ENCODE measurements around the gene TBC1D23.
"Not testable (repeated sequence)": the region's sequence is repeated elsewhere in the genome, so short reads cannot be mapped to it uniquely, and the experiment has no call there.

TBC1D23 gene

GRCh38 chr3:100256731-100257151, 4.1 kb upstream of the TBC1D23 start:
- no peak for DNase-seq (ENCODE audit: low read depth in 2 of 2)

- no peak for DNase-seq (ENCODE audit: low read depth in 2 of 2)
These were observed 3.2 kb upstream of the TBC1D23 start for GRCh38 chr3:100257586-100257985.

- DNase-seq (ENCODE audit: low read depth in 2 of 2), result no peak
These were observed 609 bp upstream of the TBC1D23 start for GRCh38 chr3:100260081-100260684.

- no peak for DNase-seq (ENCODE audit: low read depth in 2 of 2)
These were observed 702 bp downstream of the TBC1D23 start for GRCh38 chr3:100261485-100261903.

- DNase-seq (ENCODE audit: low read depth in 2 of 2), result not testable (repeated sequence)
These were observed 2.1 kb downstream of the TBC1D23 start for GRCh38 chr3:100262925-100263324.

- DNase-seq (ENCODE audit: low read depth in 2 of 2), result no peak
These were observed 2.8 kb downstream of the TBC1D23 start for GRCh38 chr3:100263583-100263982.

GRCh38 chr3:100264242-100264641, 3.5 kb downstream of the TBC1D23 start:
- no peak for DNase-seq (ENCODE audit: low read depth in 2 of 2)

GRCh38 chr3:100265016-100265415, 4.2 kb downstream of the TBC1D23 start:
- DNase-seq (ENCODE audit: low read depth in 2 of 2), result no peak

- DNase-seq (ENCODE audit: low read depth in 2 of 2), result no peak
These were observed 5.7 kb downstream of the TBC1D23 start for GRCh38 chr3:100266531-100266930.

GRCh38 chr3:100268156-100268555, 7.4 kb downstream of the TBC1D23 start:
- DNase-seq (ENCODE audit: low read depth in 2 of 2), result no peak

- DNase-seq (ENCODE audit: low read depth in 2 of 2), result no peak
These were observed 8.2 kb downstream of the TBC1D23 start for GRCh38 chr3:100269001-100269400.

GRCh38 chr3:100269410-100270214, 8.8 kb downstream of the TBC1D23 start:
- no peak for DNase-seq (ENCODE audit: low read depth in 2 of 2)

- no peak for DNase-seq (ENCODE audit: low read depth in 2 of 2)
These were observed 9.4 kb downstream of the TBC1D23 start for GRCh38 chr3:100270215-100270583.

GRCh38 chr3:100271522-100271921, 10.7 kb downstream of the TBC1D23 start:
- no peak for DNase-seq (ENCODE audit: low read depth in 2 of 2)

GRCh38 chr3:100272797-100273611, 12.2 kb downstream of the TBC1D23 start:
- DNase-seq (ENCODE audit: low read depth in 2 of 2), result not testable (repeated sequence)

- DNase-seq (ENCODE audit: low read depth in 2 of 2), result no peak
These were observed 13.6 kb downstream of the TBC1D23 start for GRCh38 chr3:100274361-100274760.

- DNase-seq (ENCODE audit: low read depth in 2 of 2), result no peak
These were observed 16.5 kb downstream of the TBC1D23 start for GRCh38 chr3:100277255-100277800.

GRCh38 chr3:100278910-100279309, 18.1 kb downstream of the TBC1D23 start:
- no peak for DNase-seq (ENCODE audit: low read depth in 2 of 2)

- DNase-seq (ENCODE audit: low read depth in 2 of 2), result no peak
These were observed 27.6 kb downstream of the TBC1D23 start for GRCh38 chr3:100288288-100288894.

- no peak for DNase-seq (ENCODE audit: low read depth in 2 of 2)
These were observed 28.5 kb downstream of the TBC1D23 start for GRCh38 chr3:100289339-100289738.

- DNase-seq (ENCODE audit: low read depth in 2 of 2), result no peak
These were observed 34.3 kb downstream of the TBC1D23 start for GRCh38 chr3:100295089-100295488.

GRCh38 chr3:100297784-100298183, 37.0 kb downstream of the TBC1D23 start:
- DNase-seq (ENCODE audit: low read depth in 2 of 2), result no peak

All from stimulated activated CD8-positive, alpha-beta memory T cell treated with anti-CD3 and anti-CD28 coated beads, Interleukin-7, amount 100 ng/mL, for 1 hour (primary cell).